Measurements from ENCODE around the gene APBB2.
A peak's percentile ranks its signal among the peaks of the same experiment; 100 is the strongest.

Gene APBB2

GRCh38 chr4:41214136-41214824, at the start of gene APBB2:
Gene APBB2, minus strand, starts transcription at chr4:41214542. Its CDS starts 181,288 bp downstream, at chr4:41033254.
- FAIRE-seq: no peak

DNA sequence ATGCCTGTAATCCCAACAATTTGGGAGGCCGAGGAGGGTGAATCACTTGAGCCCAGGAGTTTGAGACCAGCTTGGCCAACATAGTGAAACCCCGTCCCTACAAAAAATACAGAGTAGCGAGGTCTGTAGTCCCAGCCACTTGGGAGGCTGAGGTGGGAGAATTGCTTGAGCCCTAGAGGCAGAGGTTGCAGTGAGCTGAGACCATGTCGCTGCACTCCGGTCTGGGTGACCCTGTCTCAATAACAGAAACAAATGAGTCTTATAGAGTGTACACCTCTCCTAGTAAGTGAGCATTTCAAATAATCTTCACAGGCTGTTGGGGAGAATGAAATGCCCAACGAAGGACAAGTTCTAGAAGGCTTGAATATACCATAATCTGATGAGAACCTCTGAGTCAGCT, 47.9 kb upstream of the APBB2 start:
- no peak for FAIRE-seq

DNA sequence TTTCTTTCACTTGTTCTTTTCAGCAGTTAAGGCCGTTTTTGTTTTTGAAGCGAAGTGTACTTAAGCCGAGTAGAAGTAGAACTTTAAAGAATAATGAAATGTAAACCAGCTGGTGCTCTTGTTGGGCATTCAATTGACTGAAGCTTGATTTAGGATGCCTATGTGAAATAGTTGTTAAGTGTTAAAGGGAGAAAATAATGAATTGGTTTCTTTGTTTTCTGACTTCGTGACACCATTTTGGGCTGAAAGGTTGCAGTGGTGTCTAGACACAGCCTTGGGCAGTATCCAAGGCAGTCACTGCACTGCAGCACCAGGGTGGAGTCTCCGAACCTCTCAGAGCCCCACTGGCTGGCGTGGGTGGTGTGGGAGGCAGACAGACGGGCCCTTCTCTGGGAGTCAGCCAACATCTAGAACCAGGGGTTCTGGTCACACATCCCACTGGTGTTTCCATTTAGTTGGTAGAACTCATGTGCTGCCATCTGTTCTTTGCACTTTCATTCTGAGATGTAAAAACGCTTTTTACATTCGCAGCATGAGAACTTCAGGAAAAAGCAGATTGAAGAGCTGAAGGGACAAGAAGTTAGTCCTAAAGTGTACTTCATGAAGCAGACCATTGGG, 45.9 kb upstream of the APBB2 start:
- FAIRE-seq: no peak

DNA sequence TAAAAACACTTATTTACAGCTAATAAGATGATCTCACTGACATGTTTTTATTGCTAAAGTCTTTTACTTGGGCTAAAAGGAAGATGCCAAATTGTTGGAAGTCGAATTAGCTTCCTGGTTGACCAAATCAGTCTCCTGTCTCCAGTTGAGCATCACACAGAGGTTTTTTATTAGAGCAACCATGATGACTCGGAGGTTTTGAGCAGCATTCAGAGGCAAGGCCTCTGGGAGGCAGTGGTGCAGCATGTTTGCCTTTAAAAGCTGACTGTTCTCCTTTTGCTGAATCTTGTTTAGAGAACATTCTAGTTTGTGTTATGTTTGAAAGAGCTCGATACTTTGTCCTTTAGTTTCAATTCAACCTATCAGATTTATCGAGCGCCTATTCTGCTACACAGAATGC, 44.4 kb upstream of the APBB2 start:
- peak; percentile 95 for FAIRE-seq

- FAIRE-seq: no peak
Measured at GRCh38 chr4:41257906-41258305, 43.6 kb upstream of the APBB2 start.

DNA sequence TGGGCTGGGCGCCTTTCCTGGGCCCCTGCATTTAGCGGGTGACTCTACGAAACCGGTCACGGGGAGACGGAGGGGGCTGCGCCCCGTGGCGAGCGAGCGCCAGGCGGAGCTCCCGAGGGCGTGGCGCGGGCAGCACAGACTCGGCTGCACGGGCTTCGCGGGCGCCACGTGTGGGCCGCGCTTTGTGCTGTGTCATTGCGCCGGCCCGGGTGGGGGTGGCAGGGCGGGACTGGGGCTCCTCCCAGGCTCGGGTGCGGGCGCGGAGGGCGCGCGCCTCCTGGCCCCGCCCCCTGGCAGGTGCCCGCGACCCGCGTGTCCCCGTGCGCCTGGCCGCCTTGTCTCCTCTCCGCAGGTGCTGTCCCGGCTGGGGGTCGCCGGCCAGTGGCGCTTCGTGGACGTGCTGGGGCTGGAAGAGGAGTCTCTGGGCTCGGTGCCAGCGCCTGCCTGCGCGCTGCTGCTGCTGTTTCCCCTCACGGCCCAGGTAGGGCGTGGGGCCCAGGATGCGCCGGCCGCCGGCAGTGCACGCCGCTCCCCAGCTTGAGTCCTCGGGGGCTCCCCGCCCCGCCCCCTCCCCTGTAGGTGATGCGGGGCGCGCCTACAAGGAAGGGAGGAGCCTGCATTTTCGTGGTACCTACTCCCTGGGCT, 43.0 kb upstream of the APBB2 start:
- FAIRE-seq: no peak

- peak; percentile 88 for FAIRE-seq
Measured at GRCh38 chr4:41256740-41257256, 42.5 kb upstream of the APBB2 start, which contains the start of gene UCHL1. Gene UCHL1, plus strand, starts transcription at chr4:41256928. Its CDS starts 49 bp downstream, at chr4:41256977.

GRCh38 chr4:41256131-41256739, 41.9 kb upstream of the APBB2 start:
- no peak for FAIRE-seq

DNA sequence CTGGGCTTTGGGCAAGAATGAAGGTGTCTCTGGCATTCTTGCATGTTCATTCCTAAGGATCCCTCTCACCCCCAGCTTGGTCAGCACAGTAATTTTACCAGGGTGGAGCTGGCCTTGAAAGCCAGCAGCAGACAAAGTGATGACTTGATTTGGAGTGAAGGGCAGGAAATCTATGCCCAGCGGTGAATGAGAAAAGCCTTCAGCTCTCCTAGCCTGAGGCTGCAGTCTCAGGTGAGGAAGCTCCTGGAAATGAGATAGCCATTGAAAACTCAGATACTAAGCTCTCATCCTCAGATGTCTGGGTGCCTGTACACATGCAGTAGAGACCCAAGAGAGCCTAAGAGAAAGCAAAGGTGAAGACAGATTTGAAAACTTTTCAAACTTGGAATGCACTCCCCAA, 31.6 kb upstream of the APBB2 start:
- FAIRE-seq: no peak

DNA sequence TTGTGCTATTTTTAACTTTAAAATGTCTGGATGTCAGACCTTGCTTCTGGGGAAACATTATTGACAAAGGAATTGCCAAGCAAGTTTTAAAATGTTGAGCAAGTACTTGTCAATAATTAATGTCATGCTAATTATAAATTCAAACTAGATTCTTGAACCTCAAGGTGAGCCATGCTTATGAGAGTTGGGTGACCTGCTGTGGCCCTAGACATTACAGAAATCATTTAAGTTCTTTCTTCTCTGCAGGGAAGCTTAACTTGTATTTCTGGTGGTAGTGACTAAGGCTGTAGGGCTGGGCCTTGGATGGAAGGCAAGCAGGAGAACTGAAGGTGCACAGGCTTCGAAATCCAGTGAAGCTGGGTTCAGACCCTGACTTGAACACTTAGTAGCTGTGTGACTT, 27.6 kb upstream of the APBB2 start:
- FAIRE-seq: no peak

- peak; percentile 83 for FAIRE-seq
Measured at GRCh38 chr4:41236508-41236907, 22.2 kb upstream of the APBB2 start.

DNA sequence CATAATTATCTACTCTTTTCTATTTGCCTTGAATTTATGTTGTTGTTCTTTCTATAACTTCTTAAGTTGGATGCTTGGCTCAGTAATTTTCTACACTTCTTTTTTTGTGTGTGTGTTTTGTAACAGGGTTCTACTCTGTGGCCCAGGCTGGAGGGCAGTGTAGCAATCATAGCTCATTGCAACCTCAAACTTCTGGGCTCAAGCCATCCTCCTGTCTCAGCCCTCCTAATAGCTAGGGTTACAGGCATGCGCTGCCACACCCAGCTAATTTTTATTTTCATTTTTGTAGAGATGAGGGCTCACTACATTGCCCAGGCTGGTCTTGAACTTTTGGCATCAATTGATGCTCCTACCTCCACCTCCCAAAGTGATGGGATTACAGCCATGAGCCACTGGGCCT, 21.7 kb upstream of the APBB2 start:
- FAIRE-seq: no peak

DNA sequence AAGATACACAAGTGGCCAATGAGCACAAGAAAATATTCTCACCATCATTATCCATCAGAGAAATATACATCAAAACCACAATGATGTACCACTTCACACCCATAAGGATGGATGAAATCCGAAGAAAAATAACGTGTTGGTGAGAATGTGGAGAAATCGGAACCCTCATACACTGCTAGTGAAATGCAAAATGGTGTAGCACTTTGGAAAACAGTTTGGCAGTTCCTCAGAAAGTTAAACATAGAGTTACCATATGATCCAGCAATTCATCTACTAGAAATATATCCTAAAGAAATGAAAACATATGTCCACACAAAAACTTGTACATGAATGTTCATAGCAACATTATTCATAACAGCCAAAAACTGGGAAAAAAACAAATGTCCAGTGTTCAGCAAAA, 18.5 kb upstream of the APBB2 start:
- no peak for FAIRE-seq

DNA sequence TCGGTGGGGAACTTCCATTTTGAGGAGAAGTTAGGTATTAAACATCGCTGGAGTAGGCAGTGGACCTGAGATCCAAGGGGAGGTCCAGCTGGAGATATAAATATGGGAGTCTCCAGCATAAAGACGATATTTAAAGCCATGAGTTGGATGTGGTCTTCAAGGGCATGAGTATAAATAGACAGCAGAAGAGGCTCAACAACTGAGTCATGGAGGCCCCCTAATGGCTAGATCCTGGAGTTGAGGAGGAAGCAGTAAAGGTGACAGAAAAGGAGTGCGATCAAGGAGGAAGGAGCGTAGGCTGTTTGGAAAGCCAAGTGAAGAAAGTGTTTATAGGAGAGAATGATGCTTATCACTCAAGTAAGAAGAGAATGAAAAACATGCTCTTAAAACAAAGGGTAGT, 18.1 kb upstream of the APBB2 start:
- no peak for FAIRE-seq

DNA sequence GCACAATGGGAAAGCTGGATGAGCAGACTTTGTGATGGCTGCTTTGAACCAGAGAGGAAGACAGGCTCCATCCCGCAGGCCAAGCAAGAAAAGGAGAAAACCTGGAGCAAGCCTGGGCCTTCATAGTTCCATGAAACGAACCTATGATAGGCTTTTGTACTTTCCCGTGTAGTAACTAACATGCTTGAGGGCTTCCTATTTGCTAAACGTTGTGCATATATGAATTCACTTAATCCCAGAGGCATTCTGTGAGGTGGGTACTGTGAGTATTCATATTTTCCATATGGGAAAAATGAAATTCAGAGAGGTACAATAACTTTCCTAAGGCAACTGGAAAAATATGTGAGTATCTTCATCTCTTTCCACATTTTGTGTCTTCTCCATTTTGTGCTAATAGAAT, 13.6 kb upstream of the APBB2 start:
- no peak for FAIRE-seq

DNA sequence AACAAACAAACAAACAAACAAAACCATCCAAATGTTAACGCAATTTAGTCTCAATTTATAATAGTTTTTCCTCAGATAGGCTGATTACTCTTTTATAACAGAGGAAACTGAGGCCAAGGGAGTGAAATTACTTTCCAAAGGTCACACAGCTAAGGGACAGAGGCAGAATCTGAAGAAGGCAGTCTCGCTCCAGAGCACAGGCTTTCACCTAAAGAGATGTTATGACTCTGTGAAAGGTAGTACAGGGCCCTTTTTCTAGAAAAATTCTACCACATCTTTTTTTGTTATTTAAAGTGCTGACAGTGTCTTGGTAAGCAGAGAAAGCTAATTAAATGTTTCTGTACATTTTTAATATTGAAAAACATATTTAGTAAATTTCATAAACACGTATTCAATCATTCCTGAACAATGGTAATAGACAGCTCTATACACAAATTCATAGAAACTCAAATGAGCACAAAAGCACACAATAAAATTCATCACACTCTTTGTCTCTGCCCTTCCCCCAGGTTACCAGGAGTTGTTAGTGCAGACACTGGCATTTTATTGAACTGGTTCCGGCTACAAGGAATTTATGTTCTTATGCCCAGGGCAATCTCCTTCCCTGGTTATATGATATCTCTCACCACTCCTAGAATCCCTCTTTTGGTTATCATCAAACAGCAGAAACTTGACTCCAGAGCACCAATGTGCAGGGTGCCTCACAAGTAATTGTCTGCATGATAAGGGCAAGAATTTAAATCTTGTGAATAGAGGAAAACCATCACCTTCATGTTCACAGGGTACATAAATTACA, 7.7 kb upstream of the APBB2 start:
- FAIRE-seq: no peak

DNA sequence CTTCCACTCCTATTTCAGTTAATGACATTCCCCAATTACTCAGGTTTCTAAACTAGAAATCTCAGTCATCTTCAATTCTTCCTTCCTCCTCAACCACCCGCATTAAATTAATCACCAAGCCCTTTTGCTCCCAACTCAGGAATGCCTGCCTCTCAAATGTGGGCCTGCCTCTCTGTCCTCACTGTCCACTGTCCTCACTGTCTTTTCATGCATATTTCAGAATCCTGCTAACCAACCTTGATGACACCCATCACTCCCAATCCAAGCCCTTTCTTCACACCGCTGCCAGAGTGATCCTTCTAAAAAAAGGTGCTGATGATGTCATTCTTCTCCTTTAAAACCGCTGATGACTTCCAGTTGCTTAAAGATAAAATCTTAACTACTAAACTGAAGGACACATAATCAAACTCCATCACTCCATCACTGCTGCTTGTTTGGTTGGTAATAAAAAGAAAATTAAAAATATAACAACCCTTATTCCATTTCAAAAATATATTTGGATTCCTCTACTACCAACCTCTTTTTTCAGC, 5.1 kb upstream of the APBB2 start:
- FAIRE-seq: no peak

GRCh38 chr4:41218703-41219102, 4.4 kb upstream of the APBB2 start:
- no peak for FAIRE-seq

DNA sequence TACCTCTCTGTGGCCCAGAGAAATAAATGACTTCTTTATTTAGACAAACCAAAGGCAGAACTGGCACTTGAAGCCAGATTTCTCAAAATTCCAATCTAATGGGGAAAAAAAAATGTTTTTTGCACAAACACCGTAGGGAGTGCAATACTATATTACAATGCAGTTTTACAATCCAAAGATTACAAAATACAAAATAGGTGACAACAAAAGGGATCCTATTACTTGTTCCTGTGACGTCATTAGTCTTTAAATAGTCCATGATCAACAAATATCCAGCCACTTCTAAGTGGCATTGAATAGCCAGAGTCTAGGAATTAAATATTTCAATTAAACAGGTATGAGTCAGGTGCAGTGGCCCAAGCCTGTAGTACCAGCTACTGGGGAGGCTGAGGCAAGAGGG, 3.0 kb upstream of the APBB2 start:
- FAIRE-seq: no peak

DNA sequence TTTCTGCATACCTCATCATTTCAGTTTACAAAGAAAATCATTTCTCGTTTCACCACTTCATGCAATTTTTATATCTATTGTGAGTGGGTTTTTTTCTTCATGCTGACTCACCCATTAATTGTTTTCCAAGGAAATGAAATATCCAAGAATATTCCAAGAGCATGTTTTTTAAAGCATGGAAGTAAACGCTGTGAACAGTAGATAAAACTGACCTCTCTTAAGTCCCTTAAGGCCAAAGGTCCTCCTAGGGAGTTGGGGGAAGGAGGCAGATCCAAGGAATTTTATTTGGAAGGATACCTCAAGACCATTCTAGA, 2.6 kb upstream of the APBB2 start:
- no peak for FAIRE-seq

DNA sequence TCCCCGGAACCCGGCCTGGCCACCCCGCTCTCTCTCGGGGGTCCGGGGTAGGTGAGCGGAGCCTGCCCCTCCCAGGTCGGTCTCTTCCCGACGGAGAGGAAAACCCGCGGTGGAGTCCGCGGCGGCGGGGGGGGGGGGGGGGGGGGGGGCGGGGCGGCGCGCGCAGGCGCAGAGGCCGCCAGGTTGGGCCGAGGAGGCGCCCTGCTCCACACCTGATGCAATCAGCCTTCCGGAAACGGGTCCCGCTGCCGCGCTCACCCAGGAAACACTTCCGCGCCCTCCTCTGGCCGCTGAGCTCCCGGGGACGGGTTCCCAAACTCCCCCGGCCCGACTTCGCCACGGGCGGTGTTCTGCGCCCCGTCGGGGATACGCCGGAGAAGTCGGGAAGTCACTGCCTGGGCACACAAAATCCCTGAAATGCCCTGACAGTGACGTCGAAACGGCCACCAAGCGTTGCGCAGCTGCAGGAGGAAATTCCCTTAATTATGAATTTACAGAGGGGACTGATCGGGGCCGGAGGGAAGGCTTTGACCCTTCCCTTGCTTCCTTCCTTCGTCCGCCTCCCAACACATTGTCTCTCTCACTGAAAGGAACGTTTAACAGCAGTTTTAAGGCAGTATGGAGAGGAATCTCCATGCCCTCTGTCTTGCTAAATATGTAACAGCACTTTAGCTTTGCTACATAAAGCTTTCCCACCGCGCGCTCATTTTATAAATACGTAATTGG, 2.1 kb upstream of the APBB2 start:
- no peak for FAIRE-seq

GRCh38 chr4:41215969-41216293, 1.6 kb upstream of the APBB2 start:
- no peak for FAIRE-seq
